GM18499 (cell line): ENCODE measurements around the gene SLC35B3.
A peak's percentile ranks its signal among the peaks of the same experiment; 100 is the strongest.
"Not testable (repeated sequence)": the region's sequence is repeated elsewhere in the genome, so short reads cannot be mapped to it uniquely, and the experiment has no call there.

Experiments
- ATAC-seq: cut with Tn5 transposase; IDR thresholded peaks from one replicate; pipeline ENCODE4 v1.9.1; 2021; ENCODE audit warnings: moderate number of reproducible peaks; ENCODE audit not compliant: insufficient read depth, unreplicated experiment

The SLC35B3 gene

DNA sequence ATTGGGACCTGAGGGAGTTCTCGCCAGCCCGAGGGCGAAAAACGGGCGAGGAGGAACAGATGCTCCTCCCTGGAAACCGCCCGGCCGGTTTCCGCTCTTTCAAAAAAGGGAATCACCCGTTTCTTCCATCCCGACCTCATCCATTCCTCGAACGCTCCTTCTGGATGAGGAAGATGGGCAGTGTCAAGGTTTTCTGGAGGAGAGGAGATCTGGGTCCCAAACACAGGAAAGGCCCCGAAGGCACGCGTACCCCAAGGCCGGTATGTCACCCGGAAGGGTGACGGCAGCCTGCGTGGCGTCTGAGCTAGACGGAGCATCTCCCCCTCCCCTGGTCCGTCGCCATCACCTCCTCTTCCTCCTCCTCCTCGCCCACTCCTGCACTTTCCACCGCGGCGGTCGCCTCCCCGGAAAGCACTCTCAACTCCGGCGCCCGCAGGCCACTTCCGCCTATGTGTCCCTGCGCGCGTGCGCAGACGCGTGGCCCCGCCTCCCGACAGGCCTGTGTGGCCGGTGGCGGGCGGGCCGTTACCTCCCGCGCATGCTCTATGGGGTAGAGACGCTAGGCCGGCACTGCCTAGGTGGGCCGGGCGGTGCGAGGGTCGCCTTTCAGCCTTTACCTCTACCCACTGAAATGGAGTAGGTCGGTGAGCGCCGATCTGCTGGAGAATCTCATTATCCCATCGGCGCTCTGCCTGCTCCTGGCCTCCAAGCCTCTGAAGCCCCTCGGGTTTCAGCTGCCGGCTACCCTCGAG lies at the start of gene SLC35B3:
TSS of gene SLC35B3 (minus strand) at position 453 of the 752 bp plus-strand sequence.
- peak; percentile 90 for ATAC-seq

DNA sequence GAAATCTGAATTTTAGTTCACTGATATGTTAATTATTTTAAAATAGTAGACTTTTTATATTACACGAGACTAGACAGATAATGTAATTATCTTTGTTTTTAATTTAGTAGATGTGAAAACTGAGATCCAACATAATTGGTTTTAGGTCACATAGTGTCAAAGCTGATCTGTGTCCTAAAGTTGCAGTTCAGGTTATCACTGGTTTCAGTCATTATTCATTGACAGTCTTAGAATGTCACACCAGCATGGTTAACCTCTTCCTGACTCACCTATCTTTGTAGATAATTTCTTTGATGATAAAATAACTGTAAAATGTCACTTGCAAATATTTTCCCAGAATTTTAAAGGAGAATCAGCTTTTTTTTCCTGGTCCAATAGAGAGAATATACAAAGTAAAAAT lies 48.3 kb upstream of the SLC35B3 start:
- ATAC-seq = no peak

DNA sequence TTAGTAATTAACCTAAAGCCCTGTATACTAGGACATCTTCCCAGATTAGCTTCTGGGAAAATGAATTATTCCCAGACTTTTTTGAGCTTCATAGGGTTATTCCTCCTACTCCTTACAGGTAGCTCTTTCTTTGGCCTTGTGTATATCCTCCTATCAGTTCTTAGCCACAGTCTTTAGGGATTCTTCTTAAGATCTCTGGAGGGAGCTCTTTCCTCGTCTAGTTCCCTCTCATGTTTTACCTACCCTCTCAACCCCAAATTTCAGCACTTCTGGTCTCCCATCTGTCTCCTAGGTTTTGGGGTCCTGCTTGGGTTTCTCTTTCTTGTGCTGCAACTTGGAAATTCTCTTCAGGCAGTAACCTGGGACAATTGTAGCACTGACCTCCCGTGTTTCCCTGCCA lies 46.4 kb upstream of the SLC35B3 start:
- ATAC-seq = no peak

DNA sequence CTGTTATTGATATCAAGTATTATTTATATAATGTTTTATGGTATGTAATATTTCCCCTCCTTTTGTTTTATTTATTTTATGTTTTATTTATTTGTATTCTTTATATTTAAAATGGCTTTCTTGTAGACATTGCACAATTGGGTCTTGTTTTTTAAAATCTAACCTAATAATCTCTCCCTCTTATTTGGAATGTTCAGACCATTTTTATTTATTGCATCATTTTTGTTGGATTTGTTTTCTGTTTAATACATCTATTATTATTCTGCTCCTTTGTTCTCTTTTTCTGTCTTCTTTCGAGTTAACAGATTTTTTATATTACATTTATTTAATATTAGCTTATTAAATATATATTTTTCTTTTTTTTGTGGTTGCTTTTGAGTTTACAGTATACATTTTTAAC lies 43.1 kb upstream of the SLC35B3 start:
- no peak for ATAC-seq

DNA sequence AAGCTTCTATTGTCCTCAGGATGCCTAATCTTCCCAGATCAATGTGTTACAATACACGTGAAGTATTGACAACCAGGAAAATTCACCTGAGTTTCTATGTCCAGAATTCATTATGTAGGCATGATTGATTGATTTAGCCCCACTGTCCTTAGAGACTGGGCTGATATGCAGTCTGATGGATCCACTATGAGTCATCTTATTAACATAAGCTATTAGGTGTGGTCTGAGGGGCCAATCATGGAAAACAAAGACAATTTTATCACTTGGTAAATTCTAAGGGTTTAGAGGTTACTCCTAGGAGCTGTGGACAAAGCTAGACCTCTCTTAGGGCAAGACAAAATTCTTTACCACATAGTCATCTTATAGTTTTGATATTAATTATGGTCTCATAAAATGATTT lies 41.3 kb upstream of the SLC35B3 start:
- ATAC-seq = no peak

DNA sequence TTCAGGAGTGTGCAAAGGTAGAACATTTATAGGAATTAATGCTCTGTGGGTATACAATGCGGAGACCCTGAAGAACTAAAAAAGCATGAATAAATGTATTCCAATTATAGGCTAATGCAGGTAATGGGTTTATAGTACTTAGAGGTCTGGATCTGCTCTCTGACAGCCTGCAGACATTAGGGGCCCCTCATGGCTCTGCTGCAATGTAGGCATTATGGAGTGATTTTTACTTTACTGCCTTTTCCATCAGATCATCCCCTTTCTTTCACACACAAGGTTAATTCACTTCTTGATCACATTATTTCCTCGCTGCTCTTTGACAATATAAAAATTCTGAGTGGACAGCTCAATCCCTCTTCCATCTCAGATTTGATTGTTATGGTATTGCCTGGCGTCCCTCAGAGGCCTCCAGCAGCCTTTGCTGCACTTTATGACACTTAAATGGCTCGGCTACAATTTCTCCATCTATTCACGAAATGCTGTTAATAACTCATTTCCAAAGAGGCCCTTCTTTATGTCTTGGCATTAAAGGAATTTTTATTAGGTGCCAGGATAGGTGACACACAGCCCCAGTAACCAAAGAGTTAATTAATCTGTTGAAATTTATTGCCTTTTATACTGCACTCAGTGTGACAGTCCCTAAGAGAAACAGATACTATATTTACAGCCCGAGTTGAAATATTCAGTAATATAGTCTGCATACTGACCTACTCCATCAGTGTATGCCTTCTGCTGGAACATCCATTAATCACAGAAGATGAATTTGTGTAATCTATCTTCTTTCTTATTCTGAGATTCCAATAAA lies 33.4 kb upstream of the SLC35B3 start:
- ATAC-seq = no peak

DNA sequence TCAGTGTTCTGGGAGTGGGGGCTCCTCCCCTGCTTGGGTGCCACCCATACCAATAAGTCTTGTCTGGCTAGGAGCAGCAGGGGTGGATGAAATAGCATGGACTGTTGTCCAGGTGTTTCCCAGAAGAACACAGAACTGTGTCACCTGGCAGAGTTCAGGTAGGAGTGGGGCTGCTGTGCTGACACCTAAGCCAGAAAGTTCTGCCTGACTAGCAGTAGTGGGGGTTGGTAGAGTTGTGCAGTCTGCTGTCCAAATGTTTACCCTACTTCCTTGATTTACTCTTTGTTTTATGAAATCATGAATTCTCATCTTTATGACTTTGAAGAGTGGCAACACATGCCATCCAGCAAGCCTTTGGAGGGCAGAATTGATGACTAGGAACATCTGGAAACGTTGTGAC lies 27.3 kb upstream of the SLC35B3 start:
- ATAC-seq = no peak

DNA sequence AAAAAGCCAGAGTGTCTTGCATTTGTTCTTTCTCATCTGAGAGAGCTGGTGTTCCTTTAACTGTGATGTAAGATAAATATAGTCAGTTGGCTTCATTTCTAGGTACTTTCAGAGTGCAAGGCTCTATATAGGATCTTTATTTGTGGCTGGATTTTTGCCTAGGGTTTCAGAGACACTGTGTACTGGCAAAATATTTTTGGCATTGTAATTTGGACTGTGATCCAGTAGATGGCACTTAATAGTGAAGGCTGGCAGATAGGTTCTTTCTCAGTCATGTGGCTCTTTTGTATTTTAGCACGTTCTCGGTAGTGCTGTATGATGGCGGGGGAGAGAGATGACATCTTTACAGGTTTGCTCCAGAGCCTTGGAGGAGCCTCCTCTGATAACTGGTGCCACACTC lies 26.8 kb upstream of the SLC35B3 start:
- ATAC-seq = no peak

DNA sequence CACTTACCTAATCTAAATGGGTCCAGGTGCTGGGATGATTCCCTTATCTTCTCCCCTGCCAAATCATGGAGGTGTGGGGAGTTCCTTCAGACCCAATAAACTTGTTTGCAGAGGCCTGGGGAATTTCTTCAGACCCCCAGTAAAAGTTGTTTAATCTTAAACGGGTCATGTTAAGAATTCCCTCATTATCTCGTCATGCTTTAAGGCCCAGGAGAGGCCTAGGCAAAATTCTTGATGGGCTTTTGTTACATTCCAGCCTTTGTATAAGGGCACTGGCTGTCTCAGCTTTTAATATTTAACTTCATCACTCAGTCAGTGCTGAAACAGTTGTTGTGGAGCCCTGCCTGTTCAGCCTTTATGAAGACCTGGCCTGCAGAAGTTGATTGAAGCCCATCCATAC lies 11.0 kb upstream of the SLC35B3 start:
- ATAC-seq = no peak

DNA sequence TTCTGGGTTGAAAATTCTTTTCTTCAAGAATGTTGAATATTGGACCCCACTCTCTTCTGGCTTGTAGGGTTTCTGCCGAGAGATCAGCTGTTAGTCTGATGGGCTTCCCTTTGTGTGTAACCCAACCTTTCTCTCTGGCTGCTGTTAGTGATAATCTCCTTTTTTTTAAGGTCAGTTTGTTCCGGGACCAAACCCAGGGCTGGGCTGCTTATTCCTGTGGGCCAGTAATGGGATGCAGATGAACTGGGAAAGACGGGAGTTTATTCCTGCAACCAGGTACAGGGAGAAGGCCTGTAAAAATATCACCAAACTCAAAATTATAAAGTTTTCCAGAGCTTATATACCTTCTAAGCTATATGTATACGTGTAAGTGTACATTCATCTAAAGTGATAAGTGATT lies 10.6 kb upstream of the SLC35B3 start:
- ATAC-seq = not testable (repeated sequence)

DNA sequence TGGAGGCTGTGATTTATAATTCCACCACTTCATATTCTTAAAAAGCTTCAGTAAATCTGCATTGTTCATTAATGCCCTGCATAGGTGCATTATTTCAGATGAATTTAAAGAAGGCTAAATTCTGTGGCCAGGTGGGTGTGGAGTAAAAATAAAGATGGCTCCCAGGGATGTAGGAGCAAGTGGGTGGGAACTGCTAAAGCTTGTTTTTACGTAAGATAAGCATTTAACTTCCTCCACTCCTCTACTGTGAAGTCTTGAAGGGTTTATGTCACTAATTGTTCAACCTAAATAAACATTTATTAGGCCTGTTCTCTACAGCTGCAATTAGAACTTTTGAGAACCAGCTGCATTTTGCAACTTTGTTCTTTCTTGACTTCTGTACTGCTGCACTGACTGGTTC lies 6.8 kb upstream of the SLC35B3 start:
- ATAC-seq = no peak

DNA sequence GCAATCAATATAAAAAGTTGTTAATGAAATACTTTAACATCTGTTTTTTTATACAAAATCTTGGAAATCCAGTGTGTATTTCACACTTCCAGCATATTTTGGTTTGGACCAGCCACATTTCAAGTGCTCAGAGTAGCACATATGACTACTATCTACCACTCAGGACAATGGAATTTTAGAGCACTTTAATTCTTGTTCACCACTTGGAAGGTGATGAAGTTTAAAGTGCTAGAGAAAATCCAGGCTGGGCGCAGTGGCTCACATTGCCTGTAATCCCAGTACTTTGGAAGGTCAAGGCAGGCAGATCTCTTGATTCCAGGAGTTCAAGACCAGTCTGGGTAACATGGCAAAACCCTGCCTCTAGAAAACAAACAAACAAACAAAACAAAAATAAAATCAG lies 6.1 kb upstream of the SLC35B3 start:
- ATAC-seq = no peak

DNA sequence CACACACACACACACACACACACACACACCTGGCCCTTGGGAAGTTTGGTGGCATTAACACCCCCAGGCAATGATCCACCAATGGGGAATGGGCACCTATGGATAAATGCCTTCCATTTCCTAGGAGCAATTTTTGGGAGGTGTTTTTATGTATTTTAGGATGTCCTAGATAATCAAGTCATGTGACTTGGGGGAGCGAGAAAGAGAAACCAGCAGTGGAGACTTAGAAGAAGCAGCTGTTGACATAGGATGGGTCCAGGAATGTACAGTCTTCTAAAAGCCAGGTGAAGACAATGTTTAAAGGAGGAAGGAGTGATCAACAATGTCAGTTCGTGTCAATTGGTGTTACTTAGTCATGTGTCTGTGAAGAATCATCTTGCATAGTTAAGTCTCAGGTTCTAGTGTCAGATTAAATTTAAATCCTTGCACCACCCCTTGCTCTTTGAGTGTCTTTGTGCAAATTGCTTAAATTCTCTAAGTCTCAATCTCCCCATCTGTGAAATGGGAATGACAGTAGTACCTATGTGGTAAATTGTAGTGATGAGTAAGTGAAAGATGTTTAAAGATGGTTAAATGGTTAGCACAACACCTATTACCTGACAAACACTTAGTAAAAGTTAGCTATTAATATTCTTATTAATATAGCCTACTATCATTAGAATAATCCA lies 4.4 kb upstream of the SLC35B3 start:
- ATAC-seq = no peak

DNA sequence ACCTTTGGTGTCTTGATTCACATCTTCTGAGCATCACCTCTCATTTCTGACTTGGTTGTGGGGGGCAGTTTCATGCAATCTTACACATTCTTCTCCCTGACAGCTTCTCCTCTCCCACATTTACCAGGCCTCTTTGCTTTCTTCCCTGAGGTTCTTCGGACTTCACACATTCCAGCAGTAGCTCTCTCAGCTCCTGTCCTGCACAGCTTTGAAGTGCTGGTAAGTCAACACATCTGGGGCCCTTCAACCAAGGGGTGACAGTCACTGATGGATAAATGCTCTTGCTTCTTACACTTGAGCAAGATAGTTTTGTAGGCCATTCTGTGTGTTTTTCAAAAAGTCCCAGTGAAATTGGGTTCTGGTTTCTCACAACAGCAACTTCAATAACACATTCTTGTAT lies 2.5 kb upstream of the SLC35B3 start:
- no peak for ATAC-seq

DNA sequence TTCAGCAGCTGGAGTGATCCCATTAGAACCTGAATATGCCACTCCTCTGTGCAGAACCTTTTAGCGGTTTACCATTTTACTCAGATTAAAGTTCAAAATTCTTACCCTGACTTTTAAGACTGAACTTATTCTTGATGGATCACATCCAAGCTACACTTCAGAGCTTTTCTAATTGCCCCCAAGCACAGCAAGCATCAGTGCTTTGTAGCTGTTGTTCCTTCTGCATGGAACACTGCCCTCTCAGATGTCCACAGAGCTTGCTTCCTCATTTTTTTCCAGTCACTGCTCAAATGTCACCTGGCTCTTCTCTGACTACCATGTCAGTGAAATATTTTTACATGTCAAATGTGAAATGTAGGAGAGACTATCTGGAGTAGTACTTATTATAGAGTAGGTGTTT lies 1.6 kb upstream of the SLC35B3 start:
- ATAC-seq = no peak

DNA sequence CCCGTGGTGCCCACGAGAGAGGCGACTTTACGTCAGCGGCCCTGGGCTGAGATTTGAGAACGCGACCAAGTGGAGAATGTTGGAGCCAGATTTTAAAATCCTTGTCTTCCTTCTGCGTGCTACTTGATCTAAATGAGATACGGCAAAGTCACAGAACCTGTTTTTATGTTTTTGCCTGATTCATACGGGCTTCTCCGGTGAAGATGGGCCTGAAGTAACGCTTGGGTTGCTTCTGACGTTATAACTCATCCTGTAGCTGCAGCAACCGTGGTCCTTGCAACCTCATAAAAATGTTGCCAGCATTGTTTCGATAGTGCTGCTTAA lies 462 bp upstream of the SLC35B3 start:
- no peak for ATAC-seq

DNA sequence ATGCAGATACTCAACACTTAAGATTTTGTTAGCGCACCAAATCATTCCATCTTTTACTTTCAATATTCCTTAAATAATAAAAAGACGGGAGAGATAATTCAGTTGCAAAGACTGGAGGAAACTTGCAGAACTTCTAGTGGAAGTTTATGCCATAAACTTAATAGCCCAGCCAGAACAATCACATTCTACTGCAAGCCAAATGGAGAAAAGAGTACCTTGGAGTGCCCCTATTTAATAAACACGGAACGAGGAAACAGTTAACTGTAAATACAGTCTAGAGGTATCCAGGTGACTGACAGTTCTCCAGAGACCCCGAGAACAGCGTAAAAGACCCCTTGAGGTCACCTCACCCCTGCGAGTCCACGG lies 635 bp downstream of the SLC35B3 start:
- peak; percentile 10 for ATAC-seq

DNA sequence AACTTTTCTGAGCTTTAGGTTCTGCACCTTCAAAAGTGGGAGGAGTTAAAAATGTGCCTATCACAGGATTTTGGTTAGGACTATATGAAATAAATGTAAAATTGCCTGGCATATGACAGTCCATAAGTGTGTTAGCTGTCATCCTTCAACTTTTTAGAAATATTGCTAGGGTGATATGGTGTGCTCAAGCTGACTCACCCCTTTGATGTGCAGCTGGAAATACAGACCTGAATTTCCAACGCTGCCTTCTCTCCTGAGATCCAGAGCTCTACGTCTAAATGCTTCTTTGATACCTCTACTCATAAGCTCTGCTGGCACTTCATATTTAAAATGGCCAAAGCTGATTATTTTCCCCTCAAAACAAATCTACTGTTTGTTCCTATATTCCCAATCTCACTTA lies 2.7 kb downstream of the SLC35B3 start:
- no peak for ATAC-seq

DNA sequence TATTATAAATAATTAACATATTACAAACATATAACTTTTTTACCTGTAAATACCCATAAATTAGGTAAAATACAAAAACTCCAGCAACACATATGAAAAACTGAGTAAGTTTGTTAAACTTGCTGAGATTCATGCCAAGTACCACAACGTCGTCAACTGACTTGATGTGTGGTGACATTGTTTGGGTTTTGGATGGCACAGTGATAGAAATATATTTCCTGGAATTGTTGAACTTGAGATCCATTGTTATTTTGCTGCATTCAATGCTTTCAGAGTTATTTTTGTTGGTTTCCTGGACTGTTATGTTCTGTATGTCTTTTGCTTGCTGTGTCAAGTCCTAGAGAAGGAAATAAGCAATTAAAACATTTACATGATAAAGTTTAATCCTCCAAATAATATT lies 5.5 kb downstream of the SLC35B3 start:
- ATAC-seq = no peak

DNA sequence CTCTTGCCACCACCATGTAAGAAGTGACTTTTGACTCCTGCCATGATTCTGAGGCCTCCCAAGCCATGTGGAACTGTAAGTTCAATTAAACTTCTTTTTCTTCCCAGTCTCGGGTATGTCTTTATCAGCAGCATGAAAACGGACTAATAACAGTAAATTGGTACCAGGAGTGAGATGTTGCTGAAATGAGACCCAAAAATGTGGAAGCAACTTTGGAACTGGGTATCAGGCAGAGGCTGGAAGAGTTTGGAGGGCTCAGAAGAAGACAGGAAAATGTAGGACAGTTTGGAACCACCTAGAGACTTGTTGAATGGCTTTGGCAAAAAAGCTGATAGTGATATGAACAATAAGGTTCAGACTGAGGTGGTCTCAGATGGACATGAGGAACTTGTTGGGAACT lies 8.8 kb downstream of the SLC35B3 start:
- not testable (repeated sequence) for ATAC-seq

DNA sequence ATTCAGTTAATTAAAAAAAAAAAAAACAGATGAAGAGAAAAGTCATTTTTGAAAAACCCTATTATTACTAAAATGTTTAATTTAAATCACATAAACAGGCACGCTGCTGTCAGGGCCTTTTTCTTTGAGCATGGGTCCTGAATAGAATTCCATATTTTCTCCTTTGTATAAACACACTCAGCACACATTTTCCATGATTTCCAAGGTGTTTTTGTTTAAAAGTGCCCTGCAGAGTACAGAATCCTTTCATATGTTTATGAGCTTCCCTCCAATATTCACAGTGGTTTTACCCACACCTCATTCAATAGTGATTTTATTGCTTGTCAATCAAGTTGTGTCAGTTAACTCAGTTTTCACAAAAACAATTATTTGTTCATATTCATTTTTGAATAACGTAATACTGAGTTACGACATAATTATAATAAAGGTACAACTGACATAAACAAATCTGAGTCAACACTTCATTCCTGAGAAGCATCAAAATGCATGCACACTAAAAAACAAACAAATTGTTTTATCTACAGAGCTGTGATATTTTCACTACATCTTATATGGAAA lies 15.2 kb downstream of the SLC35B3 start:
- no peak for ATAC-seq
